A673 (cell line): ENCODE results near the gene ZNHIT1.

Source experiments
- EZH2 ChIP-seq: fragments of 200-600 bp; sonication (generic); IDR thresholded peaks from 2 replicates; pipeline ENCODE4 v1.6.1; 2017; ENCODE audit warnings: borderline replicate concordance, low read depth, mild to moderate bottlenecking, mixed read lengths, antibody characterized with exemption, low read length; ENCODE audit not compliant: poor library complexity, severe bottlenecking
- TF ChIP-seq, protein P1 (sequence below): fragments of 300-800, 200-600 bp; sonication (generic); conservative IDR thresholded peaks from 2 replicates; pipeline ENCODE4 v1.5.1; 2017; ENCODE audit warnings: low read depth, mild to moderate bottlenecking, antibody characterized with exemption, low read length, moderate library complexity, mixed read lengths

GRCh38 chr7:101250324-101250723 is 32.4 kb downstream of the ZNHIT1 start:
- TF ChIP-seq, protein P1, sequence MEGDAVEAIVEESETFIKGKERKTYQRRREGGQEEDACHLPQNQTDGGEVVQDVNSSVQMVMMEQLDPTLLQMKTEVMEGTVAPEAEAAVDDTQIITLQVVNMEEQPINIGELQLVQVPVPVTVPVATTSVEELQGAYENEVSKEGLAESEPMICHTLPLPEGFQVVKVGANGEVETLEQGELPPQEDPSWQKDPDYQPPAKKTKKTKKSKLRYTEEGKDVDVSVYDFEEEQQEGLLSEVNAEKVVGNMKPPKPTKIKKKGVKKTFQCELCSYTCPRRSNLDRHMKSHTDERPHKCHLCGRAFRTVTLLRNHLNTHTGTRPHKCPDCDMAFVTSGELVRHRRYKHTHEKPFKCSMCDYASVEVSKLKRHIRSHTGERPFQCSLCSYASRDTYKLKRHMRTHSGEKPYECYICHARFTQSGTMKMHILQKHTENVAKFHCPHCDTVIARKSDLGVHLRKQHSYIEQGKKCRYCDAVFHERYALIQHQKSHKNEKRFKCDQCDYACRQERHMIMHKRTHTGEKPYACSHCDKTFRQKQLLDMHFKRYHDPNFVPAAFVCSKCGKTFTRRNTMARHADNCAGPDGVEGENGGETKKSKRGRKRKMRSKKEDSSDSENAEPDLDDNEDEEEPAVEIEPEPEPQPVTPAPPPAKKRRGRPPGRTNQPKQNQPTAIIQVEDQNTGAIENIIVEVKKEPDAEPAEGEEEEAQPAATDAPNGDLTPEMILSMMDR, result no peak
- no peak for TF ChIP-seq EZH2
